Kidney glomerular epithelial cell (primary cell): ENCODE measurements around the gene INTS4.
"Not testable (repeated sequence)": the region's sequence is repeated elsewhere in the genome, so short reads cannot be mapped to it uniquely, and the experiment has no call there.

Experiments
- DNase-seq: peaks from one replicate; lab custom pipeline; 2025; lab: John Stamatoyannopoulos, UW

Gene INTS4

GRCh38 chr11:77943296-77943695 is 51.2 kb downstream of the INTS4 start:
- DNase-seq: not testable (repeated sequence)

GRCh38 chr11:77942465-77942864 is 52.0 kb downstream of the INTS4 start:
- DNase-seq: not testable (repeated sequence)

- not testable (repeated sequence) for DNase-seq
Measured at GRCh38 chr11:77933596-77933995, 60.9 kb downstream of the INTS4 start.

GRCh38 chr11:77930334-77931208 is 63.9 kb downstream of the INTS4 start:
- DNase-seq: not testable (repeated sequence)

GRCh38 chr11:77917713-77918112 is 76.8 kb downstream of the INTS4 start:
- DNase-seq: not testable (repeated sequence)

GRCh38 chr11:77914307-77914791 is 80.1 kb downstream of the INTS4 start:
- DNase-seq: peak; percentile 65

- not testable (repeated sequence) for DNase-seq
Measured at GRCh38 chr11:77913608-77914306, 80.7 kb downstream of the INTS4 start.

- DNase-seq: not testable (repeated sequence)
Measured at GRCh38 chr11:77910828-77911227, 83.6 kb downstream of the INTS4 start.

- DNase-seq: no peak
Measured at GRCh38 chr11:77909277-77909676, 85.2 kb downstream of the INTS4 start.

GRCh38 chr11:77908835-77909234 is 85.6 kb downstream of the INTS4 start:
- no peak for DNase-seq

GRCh38 chr11:77894949-77895348 is 99.5 kb downstream of the INTS4 start:
- DNase-seq: not testable (repeated sequence)

- not testable (repeated sequence) for DNase-seq
Measured at GRCh38 chr11:77891703-77892102, 102.8 kb downstream of the INTS4 start.

GRCh38 chr11:77891256-77891655 is 103.2 kb downstream of the INTS4 start:
- not testable (repeated sequence) for DNase-seq

GRCh38 chr11:77890619-77891056 is 103.8 kb downstream of the INTS4 start:
- not testable (repeated sequence) for DNase-seq

- DNase-seq: not testable (repeated sequence)
Measured at GRCh38 chr11:77890100-77890614, 104.3 kb downstream of the INTS4 start.

- DNase-seq: not testable (repeated sequence)
Measured at GRCh38 chr11:77889045-77889444, 105.4 kb downstream of the INTS4 start.

GRCh38 chr11:77886401-77886800 is 108.1 kb downstream of the INTS4 start:
- no peak for DNase-seq

- no peak for DNase-seq
Measured at GRCh38 chr11:77884829-77885190, 109.7 kb downstream of the INTS4 start.

GRCh38 chr11:77884186-77884828 is 110.2 kb downstream of the INTS4 start:
- peak; percentile 33 for DNase-seq

- DNase-seq: no peak
Measured at GRCh38 chr11:77883775-77884174, 110.7 kb downstream of the INTS4 start.

- no peak for DNase-seq
Measured at GRCh38 chr11:77882396-77882795, 112.1 kb downstream of the INTS4 start.

GRCh38 chr11:77879218-77879617 is 115.2 kb downstream of the INTS4 start:
- no peak for DNase-seq
